PC-3 (cell line): Measurements from ENCODE around the gene AP3S2.

ENCODE experiments used
- EZH2 ChIP-seq: fragments of 300-600 bp; sonication (generic); IDR thresholded peaks from one replicate; pipeline ENCODE4 v1.6.1; 2017; ENCODE audit warnings: antibody characterized with exemption, mild to moderate bottlenecking, low read length; ENCODE audit not compliant: unreplicated experiment
- TF ChIP-seq, protein P1 (sequence below): fragments of 300-600 bp; sonication (generic); conservative IDR thresholded peaks from 2 replicates; pipeline ENCODE4 v1.5.1; 2017; ENCODE audit warnings: antibody characterized with exemption, low read depth, mild to moderate bottlenecking, low read length

DNA sequence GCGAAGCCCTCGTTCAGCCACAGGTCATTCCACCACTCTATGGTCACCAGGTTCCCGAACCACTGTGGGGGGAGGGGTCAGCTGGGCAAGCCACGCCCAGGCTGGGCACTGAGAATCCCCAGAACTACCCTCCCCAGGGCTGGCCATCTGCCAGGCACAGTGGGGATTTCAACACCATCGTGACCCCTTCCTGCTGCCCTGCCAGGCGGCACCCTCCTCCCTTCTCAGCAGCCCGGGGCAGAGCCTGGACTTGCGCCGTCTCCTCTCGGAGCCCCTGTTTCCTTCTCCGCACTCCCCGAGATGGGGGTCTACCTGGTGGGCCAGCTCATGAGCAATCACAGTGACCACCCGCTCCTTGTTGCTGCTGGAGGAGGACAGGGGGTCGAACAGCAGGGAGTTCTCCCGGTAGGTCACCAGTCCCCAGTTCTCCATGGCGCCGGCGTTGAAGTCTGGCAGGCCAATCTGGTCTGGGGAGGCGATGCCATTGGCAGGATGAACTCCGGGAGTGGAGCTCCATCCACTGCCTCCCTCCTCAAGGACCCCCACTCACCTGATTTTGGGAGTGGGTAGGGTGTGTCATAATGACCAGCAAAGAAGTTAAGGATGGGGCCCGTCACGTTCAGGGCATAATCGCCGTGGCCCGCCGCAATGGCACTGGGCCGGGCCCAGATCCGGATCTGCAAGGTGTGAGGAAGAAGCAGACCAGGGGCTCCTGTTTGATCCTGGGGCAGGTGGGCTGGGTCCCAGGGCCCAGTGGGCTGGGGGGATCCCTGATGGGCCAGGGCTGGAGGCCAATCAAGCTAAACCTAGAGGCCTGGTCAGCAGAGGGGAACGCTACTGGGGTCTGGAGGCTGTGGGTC, 89.6 kb downstream of the AP3S2 start:
- TF ChIP-seq, protein P1, sequence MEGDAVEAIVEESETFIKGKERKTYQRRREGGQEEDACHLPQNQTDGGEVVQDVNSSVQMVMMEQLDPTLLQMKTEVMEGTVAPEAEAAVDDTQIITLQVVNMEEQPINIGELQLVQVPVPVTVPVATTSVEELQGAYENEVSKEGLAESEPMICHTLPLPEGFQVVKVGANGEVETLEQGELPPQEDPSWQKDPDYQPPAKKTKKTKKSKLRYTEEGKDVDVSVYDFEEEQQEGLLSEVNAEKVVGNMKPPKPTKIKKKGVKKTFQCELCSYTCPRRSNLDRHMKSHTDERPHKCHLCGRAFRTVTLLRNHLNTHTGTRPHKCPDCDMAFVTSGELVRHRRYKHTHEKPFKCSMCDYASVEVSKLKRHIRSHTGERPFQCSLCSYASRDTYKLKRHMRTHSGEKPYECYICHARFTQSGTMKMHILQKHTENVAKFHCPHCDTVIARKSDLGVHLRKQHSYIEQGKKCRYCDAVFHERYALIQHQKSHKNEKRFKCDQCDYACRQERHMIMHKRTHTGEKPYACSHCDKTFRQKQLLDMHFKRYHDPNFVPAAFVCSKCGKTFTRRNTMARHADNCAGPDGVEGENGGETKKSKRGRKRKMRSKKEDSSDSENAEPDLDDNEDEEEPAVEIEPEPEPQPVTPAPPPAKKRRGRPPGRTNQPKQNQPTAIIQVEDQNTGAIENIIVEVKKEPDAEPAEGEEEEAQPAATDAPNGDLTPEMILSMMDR = no peak
- no peak for TF ChIP-seq EZH2
